Tibial nerve (tissue), 4 donors: Measurements from ENCODE around the gene TP73.

Source experiments
- EP300 ChIP-seq, 2 donors: sonication (generic); formaldehyde crosslinking; IDR thresholded peaks; one replicate each; pipeline ENCODE4 v1.6.1; 2017; ENCODE audit warnings: antibody characterized with exemption in 2 of 2, mild to moderate bottlenecking in 1 of 2
- POLR2A ChIP-seq, 2 donors: fragments of 450-650 bp; IDR thresholded peaks; one replicate each; pipeline ENCODE4 v1.6.1; 2017; ENCODE audit warnings: antibody characterized with exemption in 2 of 2, mild to moderate bottlenecking in 2 of 2, moderate library complexity in 2 of 2
- TF ChIP-seq, protein P1 (sequence below), 5 experiments: fragments of 200-600 bp in 3 of 5; fragments of 450-650 bp in 2 of 5; sonication (generic) in 3 of 5; IDR thresholded peaks; one replicate each; pipeline ENCODE4 v1.5.1; 2016 to 2019; ENCODE audit warnings: antibody characterized with exemption in 5 of 5, mild to moderate bottlenecking in 3 of 5, moderate library complexity in 2 of 5

- TF ChIP-seq, protein P1, sequence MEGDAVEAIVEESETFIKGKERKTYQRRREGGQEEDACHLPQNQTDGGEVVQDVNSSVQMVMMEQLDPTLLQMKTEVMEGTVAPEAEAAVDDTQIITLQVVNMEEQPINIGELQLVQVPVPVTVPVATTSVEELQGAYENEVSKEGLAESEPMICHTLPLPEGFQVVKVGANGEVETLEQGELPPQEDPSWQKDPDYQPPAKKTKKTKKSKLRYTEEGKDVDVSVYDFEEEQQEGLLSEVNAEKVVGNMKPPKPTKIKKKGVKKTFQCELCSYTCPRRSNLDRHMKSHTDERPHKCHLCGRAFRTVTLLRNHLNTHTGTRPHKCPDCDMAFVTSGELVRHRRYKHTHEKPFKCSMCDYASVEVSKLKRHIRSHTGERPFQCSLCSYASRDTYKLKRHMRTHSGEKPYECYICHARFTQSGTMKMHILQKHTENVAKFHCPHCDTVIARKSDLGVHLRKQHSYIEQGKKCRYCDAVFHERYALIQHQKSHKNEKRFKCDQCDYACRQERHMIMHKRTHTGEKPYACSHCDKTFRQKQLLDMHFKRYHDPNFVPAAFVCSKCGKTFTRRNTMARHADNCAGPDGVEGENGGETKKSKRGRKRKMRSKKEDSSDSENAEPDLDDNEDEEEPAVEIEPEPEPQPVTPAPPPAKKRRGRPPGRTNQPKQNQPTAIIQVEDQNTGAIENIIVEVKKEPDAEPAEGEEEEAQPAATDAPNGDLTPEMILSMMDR (IDR thresholded peaks at IDR 0.05) = no peak
- TF ChIP-seq POLR2A (IDR thresholded peaks at IDR 0.05) = no peak
- no peak for TF ChIP-seq EP300 (IDR thresholded peaks at IDR 0.05)
These were observed 50.8 kb downstream of the TP73 start for GRCh38 chr1:3702990-3703728.
